ENCODE results near the gene TMPRSS13.

DNA sequence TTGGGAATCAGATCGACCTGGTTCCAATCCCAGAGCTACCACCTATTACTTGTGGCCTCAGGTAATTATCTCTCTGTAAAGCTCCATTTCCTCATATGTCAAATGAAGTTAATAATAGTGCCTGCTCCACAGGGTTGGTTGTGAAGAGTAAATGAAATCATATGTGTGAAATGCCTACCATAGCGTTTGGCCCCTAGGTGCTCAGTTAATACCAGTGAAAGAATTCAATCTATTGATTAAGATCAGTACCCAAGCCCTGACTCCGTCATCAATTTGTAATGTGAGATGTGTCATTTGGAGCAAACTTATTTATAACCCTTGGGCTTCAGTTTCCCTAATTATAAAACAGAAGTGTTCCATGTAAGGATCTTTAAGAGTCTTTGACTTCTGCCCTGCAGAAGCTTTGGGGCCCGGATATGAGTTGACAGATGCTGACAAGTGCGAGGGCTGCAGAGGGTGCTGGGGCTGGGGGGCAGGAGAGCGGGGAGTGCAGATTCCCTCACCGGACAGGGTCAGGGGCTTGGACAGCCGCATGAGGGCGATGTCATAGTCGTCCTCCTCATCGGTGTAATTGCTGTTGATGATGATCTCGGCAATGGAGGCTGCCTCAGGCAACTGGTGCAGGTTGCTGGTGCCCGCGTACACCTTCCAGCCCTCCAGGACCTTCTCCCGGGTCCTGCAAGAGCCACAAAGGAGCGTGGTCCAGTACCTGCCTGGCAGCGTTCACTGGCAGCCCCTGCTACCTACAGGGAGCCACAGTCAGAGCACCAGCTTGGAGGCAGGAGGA is 20.9 kb downstream of the TMPRSS13 start:
- TF ChIP-seq CSDC2 (CRISPR knock-in tag; IDR thresholded peaks at IDR 0.05) (no peak), RARB (CRISPR knock-in tag; IDR thresholded peaks at IDR 0.05) (no peak), SNAI2 (CRISPR knock-in tag; IDR thresholded peaks at IDR 0.05) (no peak), ZFP30 (CRISPR knock-in tag; IDR thresholded peaks at IDR 0.05) (no peak)
- TF ChIP-seq, protein P1, sequence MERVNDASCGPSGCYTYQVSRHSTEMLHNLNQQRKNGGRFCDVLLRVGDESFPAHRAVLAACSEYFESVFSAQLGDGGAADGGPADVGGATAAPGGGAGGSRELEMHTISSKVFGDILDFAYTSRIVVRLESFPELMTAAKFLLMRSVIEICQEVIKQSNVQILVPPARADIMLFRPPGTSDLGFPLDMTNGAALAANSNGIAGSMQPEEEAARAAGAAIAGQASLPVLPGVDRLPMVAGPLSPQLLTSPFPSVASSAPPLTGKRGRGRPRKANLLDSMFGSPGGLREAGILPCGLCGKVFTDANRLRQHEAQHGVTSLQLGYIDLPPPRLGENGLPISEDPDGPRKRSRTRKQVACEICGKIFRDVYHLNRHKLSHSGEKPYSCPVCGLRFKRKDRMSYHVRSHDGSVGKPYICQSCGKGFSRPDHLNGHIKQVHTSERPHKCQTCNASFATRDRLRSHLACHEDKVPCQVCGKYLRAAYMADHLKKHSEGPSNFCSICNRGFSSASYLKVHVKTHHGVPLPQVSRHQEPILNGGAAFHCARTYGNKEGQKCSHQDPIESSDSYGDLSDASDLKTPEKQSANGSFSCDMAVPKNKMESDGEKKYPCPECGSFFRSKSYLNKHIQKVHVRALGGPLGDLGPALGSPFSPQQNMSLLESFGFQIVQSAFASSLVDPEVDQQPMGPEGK (CRISPR knock-in tag; IDR thresholded peaks at IDR 0.05; ENCODE audit: borderline replicate concordance): no peak

Measured in SK-N-SH treated with all-trans-retinoic acid at 6 μM for 48 hours (cell line).